Trophoblast cell (in vitro differentiated cells and primary cell): ENCODE data around the gene SGTA.

ENCODE experiments used
- DNase-seq, 2 donors: peaks; one replicate each; pipeline ENCODE4 v3.0.0-alpha.2; 2016
- H2AFZ ChIP-seq: 2 replicates; pipeline ENCODE4 v1.6.1; 2013; ENCODE audit warnings: low read length, moderate library complexity, mild to moderate bottlenecking; ENCODE audit not compliant: insufficient read depth, poor library complexity
- H2AK5ac ChIP-seq: 2 replicates; pipeline ENCODE4 v1.6.1; 2013; ENCODE audit warnings: mild to moderate bottlenecking, low read length
- H2BK120ac ChIP-seq: 2 replicates; pipeline ENCODE4 v1.6.1; 2013; ENCODE audit warnings: low read length, mild to moderate bottlenecking, moderate library complexity; ENCODE audit not compliant: insufficient read depth, poor library complexity
- H2BK12ac ChIP-seq: 2 replicates; pipeline ENCODE4 v1.6.1; 2013; ENCODE audit warnings: mild to moderate bottlenecking, low read length, moderate library complexity
- H2BK5ac ChIP-seq: 2 replicates; pipeline ENCODE4 v1.6.1; 2013; ENCODE audit warnings: low read length, low read depth, moderate library complexity, mild to moderate bottlenecking; ENCODE audit not compliant: poor library complexity
- H3K14ac ChIP-seq: 2 replicates; pipeline ENCODE4 v1.6.1; 2013; ENCODE audit warnings: mild to moderate bottlenecking, low read length
- H3K18ac ChIP-seq: 2 replicates; pipeline ENCODE4 v1.6.1; 2013; ENCODE audit warnings: mild to moderate bottlenecking, low read length
- H3K23ac ChIP-seq: 2 replicates; pipeline ENCODE4 v1.6.1; 2013; ENCODE audit warnings: low read length
- H3K27ac ChIP-seq: 2 replicates; pipeline ENCODE4 v1.5.1; 2013; ENCODE audit warnings: low read depth, mild to moderate bottlenecking, inconsistent platforms, low read length, moderate library complexity
- H3K27me3 ChIP-seq: 2 replicates; pipeline ENCODE4 v1.6.1; 2013; ENCODE audit warnings: inconsistent platforms, mild to moderate bottlenecking, low read length, moderate library complexity; ENCODE audit not compliant: insufficient read depth
- H3K36me3 ChIP-seq, 2 experiments: 1 replicate in 1 of 2; 2 replicates in 1 of 2; pipeline ENCODE4 v1.6.1; 2013; ENCODE audit warnings: low read length in 2 of 2, mild to moderate bottlenecking in 2 of 2, moderate library complexity in 1 of 2; ENCODE audit not compliant: insufficient read depth in 2 of 2, control insufficient read depth in 1 of 2
- H3K4ac ChIP-seq: 2 replicates; pipeline ENCODE4 v1.6.1; 2013; ENCODE audit warnings: low read depth, mild to moderate bottlenecking, low read length, moderate library complexity
- H3K4me1 ChIP-seq, 2 experiments: 1 replicate in 1 of 2; 2 replicates in 1 of 2; pipeline ENCODE4 v1.6.1; 2013; ENCODE audit warnings: low read length in 2 of 2, mild to moderate bottlenecking in 2 of 2, moderate library complexity in 1 of 2; ENCODE audit not compliant: insufficient read depth in 2 of 2, control insufficient read depth in 1 of 2
- H3K4me2 ChIP-seq: 2 replicates; pipeline ENCODE4 v1.6.1; 2013; ENCODE audit warnings: inconsistent platforms, mild to moderate bottlenecking, low read length, moderate library complexity
- H3K4me3 ChIP-seq: 2 replicates; pipeline ENCODE4 v1.5.1; 2013; ENCODE audit warnings: mild to moderate bottlenecking, low read depth, low read length, inconsistent platforms
- H3K79me1 ChIP-seq: one replicate; pipeline ENCODE4 v1.6.1; 2013; ENCODE audit warnings: low read length
- H3K79me2 ChIP-seq: 2 replicates; pipeline ENCODE4 v1.6.1; 2013; ENCODE audit warnings: low read length, mild to moderate bottlenecking; ENCODE audit not compliant: control insufficient read depth, insufficient read depth, poor library complexity
- H3K9ac ChIP-seq: 2 replicates; pipeline ENCODE4 v1.6.1; 2013; ENCODE audit warnings: mild to moderate bottlenecking, low read length
- H3K9me3 ChIP-seq: 2 replicates; pipeline ENCODE4 v1.6.1; 2013; ENCODE audit warnings: low read depth, mild to moderate bottlenecking, control low read depth, inconsistent platforms, low read length; ENCODE audit not compliant: insufficient read depth
- H4K12ac ChIP-seq: 2 replicates; pipeline ENCODE4 v1.6.1; 2013; ENCODE audit warnings: low read depth, mild to moderate bottlenecking, low read length, moderate library complexity
- H4K8ac ChIP-seq: 2 replicates; pipeline ENCODE4 v1.6.1; 2013; ENCODE audit warnings: low read depth, mild to moderate bottlenecking, low read length, moderate library complexity
- H4K91ac ChIP-seq: one replicate; pipeline ENCODE4 v1.6.1; 2013; ENCODE audit warnings: low read depth, mild to moderate bottlenecking, low read length, moderate library complexity
- WGBS: extraction: QIAGEN DNeasy Blood & Tissue Kit; methylation state at CpG from one replicate; pipeline ENCODE4 v1.1.7; 2013; ENCODE audit warnings: missing lambda C conversion rate; ENCODE audit not compliant: insufficient read length, insufficient coverage; ENCODE audit errors: extremely low coverage; 5-methylcytosine and 5-hydroxymethylcytosine counted together

Gene SGTA

GRCh38 chr19:2763687-2764086 lies 19.4 kb downstream of the SGTA start:
- H2AK5ac ChIP-seq, result no peak overlapping the region
- H3K27me3 ChIP-seq, result no peaks in the 10 kb centered on the region
- no peak overlapping the region for H3K9ac ChIP-seq
- H2BK5ac ChIP-seq, result no peak overlapping the region
- H3K79me2 ChIP-seq, result no peaks in the 10 kb centered on the region
- no peak overlapping the region for H3K4ac ChIP-seq
- H3K9me3 ChIP-seq, result peaks cover 2% of the 10 kb centered on the region
- H2BK12ac ChIP-seq, result no peak overlapping the region
- H3K18ac ChIP-seq, result no peak overlapping the region
- no peak for DNase-seq
- H3K36me3 ChIP-seq, result peaks cover 84 to 88% of the 10 kb centered on the region in 2 experiments
- no peak overlapping the region for H4K8ac ChIP-seq
- H2AFZ ChIP-seq, result no peak overlapping the region
- no peak overlapping the region for H3K4me3 ChIP-seq
- no peaks in the 10 kb centered on the region for H3K79me1 ChIP-seq
- H4K91ac ChIP-seq, result no peak overlapping the region
- no peak overlapping the region for H3K14ac ChIP-seq
- H4K12ac ChIP-seq, result no peak overlapping the region
- H3K23ac ChIP-seq, result no peak overlapping the region
- no peak overlapping the region for H2BK120ac ChIP-seq
- WGBS, result no CpG with 5 or more reads among the region's 12 CpGs
- H3K27ac ChIP-seq, result no peak overlapping the region
- no peaks in the 10 kb centered on the region for H3K4me1 ChIP-seq
- H3K4me2 ChIP-seq, result no peak overlapping the region

GRCh38 chr19:2762783-2763496 lies 20.1 kb downstream of the SGTA start:
- no peak for DNase-seq
- no peaks in the 10 kb centered on the region for H3K79me2 ChIP-seq
- no CpG with 5 or more reads among the region's 23 CpGs for WGBS
- H3K9me3 ChIP-seq, result peaks cover 2% of the 10 kb centered on the region
- H3K14ac ChIP-seq, result no peak overlapping the region
- no peak overlapping the region for H4K12ac ChIP-seq
- no peak overlapping the region for H3K18ac ChIP-seq
- H3K36me3 ChIP-seq, result peaks cover 81 to 85% of the 10 kb centered on the region in 2 experiments
- no peaks in the 10 kb centered on the region for H3K27me3 ChIP-seq
- H2AFZ ChIP-seq, result no peak overlapping the region
- no peak overlapping the region for H2AK5ac ChIP-seq
- H4K8ac ChIP-seq, result no peak overlapping the region
- no peak overlapping the region for H3K4me2 ChIP-seq
- no peak overlapping the region for H3K4me3 ChIP-seq
- H3K9ac ChIP-seq, result no peak overlapping the region
- H3K79me1 ChIP-seq, result no peaks in the 10 kb centered on the region
- H3K4ac ChIP-seq, result no peak overlapping the region
- no peak overlapping the region for H4K91ac ChIP-seq
- no peak overlapping the region for H2BK5ac ChIP-seq
- H3K4me1 ChIP-seq, result no peaks in the 10 kb centered on the region
- no peak overlapping the region for H2BK120ac ChIP-seq
- H3K23ac ChIP-seq, result no peak overlapping the region
- no peak overlapping the region for H3K27ac ChIP-seq
- no peak overlapping the region for H2BK12ac ChIP-seq

DNA sequence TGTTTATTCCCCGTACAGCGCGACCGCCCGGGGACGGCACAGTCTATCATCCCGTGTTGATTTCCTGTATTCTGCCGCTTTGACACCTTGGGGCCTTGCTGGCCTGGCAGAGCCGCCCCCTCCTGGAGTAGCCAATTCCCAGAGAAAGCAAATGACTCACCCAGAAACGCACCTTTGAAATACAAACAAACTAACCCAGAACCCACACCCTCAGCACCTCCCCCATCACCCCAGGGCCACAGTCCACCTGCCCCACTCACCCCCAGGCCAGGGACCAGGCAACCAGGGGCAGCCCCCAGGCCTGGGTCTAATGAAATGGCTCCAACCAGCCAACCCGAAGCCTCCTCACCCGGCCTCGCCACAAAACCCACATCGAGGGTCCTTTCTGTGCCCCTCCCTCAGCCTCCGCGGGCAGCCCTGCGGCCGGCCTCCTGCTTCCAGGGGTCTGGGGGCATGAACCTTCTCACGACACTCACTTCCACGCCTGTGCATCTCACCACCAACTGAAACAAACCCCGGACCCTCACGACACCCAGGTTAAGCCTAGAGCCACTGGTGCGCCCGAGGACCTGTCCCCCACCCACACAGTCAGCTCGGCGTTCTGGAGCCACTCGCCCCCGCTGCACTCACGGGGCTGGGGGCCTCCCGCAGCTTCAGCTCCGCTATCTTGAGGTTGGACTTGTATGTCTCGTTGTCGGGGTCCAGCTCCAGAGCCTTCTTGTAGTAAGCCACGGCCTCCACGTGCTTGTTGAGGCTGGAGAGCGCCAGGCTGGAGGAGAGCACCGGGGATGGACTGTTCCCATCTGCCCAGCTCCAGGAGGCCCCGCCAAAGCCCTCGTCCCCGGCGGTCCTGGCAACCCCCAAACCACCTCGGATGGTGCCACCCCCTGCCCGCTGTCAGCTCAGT lies 20.9 kb downstream of the SGTA start:
- Histone ChIP-seq H2BK120ac (no peak overlapping the region), H3K23ac (no peak overlapping the region), H3K79me2 (no peaks in the 10 kb centered on the region), H3K9ac (no peak overlapping the region), H3K4me3 (no peak overlapping the region), H2AFZ (no peak overlapping the region), H3K79me1 (no peaks in the 10 kb centered on the region), H4K8ac (no peak overlapping the region), H4K91ac (no peak overlapping the region), H4K12ac (no peak overlapping the region), H3K4ac (no peak overlapping the region), H3K14ac (no peak overlapping the region), H3K27me3 (no peaks in the 10 kb centered on the region), H3K27ac (no peak overlapping the region), H3K4me1 (no peaks in the 10 kb centered on the region), H3K4me2 (no peak overlapping the region), H2BK12ac (no peak overlapping the region), H2BK5ac (no peak overlapping the region), H3K18ac (no peak overlapping the region), H2AK5ac (no peak overlapping the region), H3K36me3 (peaks cover 81 to 85% of the 10 kb centered on the region in 2 experiments), H3K9me3 (peaks cover 2% of the 10 kb centered on the region)
- WGBS, result no CpG with 5 or more reads among the region's 43 CpGs
- DNase-seq, result no peak

GRCh38 chr19:2761309-2761677 lies 21.8 kb downstream of the SGTA start:
- Histone ChIP-seq H4K8ac (no peak overlapping the region), H3K4me2 (no peak overlapping the region), H3K23ac (no peak overlapping the region), H2BK12ac (no peak overlapping the region), H3K18ac (no peak overlapping the region), H2BK5ac (no peak overlapping the region), H3K4me3 (no peak overlapping the region), H2BK120ac (no peak overlapping the region), H3K27ac (no peak overlapping the region), H2AK5ac (no peak overlapping the region), H3K9ac (no peak overlapping the region), H3K9me3 (peaks cover 2% of the 10 kb centered on the region), H3K27me3 (no peaks in the 10 kb centered on the region), H3K4ac (no peak overlapping the region), H2AFZ (no peak overlapping the region), H4K12ac (no peak overlapping the region), H4K91ac (no peak overlapping the region), H3K14ac (no peak overlapping the region), H3K79me1 (no peaks in the 10 kb centered on the region), H3K79me2 (no peaks in the 10 kb centered on the region), H3K4me1 (no peaks in the 10 kb centered on the region), H3K36me3 (peaks cover 80 to 85% of the 10 kb centered on the region in 2 experiments)
- WGBS, result no CpG with 5 or more reads among the region's 16 CpGs
- no peak for DNase-seq
